Liver (tissue), 3 donors: ENCODE results near the gene SPOUT1.

Source experiments
- FOXA2 ChIP-seq: IDR thresholded peaks from 2 replicates; pipeline ENCODE4 v1.6.1; 2016; ENCODE audit warnings: antibody characterized with exemption
- GABPA ChIP-seq, 2 donors: IDR thresholded peaks in 1 of 2; conservative IDR thresholded peaks in 1 of 2; 2 replicates each; pipeline ENCODE4 v1.6.1; 2016; ENCODE audit warnings: antibody characterized with exemption in 2 of 2, mild to moderate bottlenecking in 1 of 2, moderate library complexity in 1 of 2
- RAD21 ChIP-seq, 2 donors: IDR thresholded peaks; 2 replicates each; pipeline ENCODE4 v1.6.1; 2016; ENCODE audit warnings: antibody characterized with exemption in 2 of 2, mild to moderate bottlenecking in 2 of 2
- SP1 ChIP-seq: IDR thresholded peaks from 2 replicates; pipeline ENCODE4 v1.6.1; 2018; ENCODE audit warnings: antibody characterized with exemption, mild to moderate bottlenecking
- TAF1 ChIP-seq: conservative IDR thresholded peaks from 2 replicates; pipeline ENCODE4 v1.6.1; 2016; ENCODE audit warnings: antibody characterized with exemption, mild to moderate bottlenecking
- YY1 ChIP-seq: IDR thresholded peaks from 2 replicates; pipeline ENCODE4 v1.6.1; 2016; ENCODE audit warnings: antibody characterized with exemption, mild to moderate bottlenecking
- TF ChIP-seq, protein P1 (sequence below): fragments of 150-350 bp; IDR thresholded peaks from 2 replicates; pipeline ENCODE4 v1.5.1; 2017; ENCODE audit warnings: improper control_type of control experiment, low read depth, low read length; ENCODE audit not compliant: missing input control
- TF ChIP-seq, protein P2 (sequence below): IDR thresholded peaks from 2 replicates; pipeline ENCODE4 v1.6.1; 2016; ENCODE audit warnings: antibody characterized with exemption
- TF ChIP-seq, protein P3 (sequence below): IDR thresholded peaks from 2 replicates; pipeline ENCODE4 v1.6.1; 2016; ENCODE audit warnings: antibody characterized with exemption, mild to moderate bottlenecking
- TF ChIP-seq, protein P4 (sequence below): IDR thresholded peaks from 2 replicates; pipeline ENCODE4 v1.6.1; 2016; ENCODE audit warnings: antibody characterized with exemption
- donor health status: healthy.
- donor health status: healthy.

DNA sequence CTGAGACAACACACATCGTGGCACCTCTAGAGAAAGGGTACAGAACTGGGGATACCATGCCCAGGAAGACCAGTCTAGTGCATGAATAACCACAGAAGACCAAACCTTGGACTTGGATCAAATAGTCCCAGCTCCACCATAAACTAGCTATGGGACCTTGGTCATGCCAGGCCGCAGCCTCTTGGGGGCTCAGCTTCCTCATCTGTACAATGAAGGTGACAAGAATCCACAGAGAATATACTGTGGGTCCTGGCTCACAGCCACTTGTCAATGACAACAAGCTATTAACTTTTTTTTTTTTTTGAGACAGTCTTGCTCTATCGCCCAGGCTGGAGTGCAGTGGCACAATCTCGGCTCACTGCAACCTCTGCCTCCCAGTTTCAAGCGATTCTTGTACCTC lies 48.3 kb upstream of the SPOUT1 start:
- TF ChIP-seq, protein P1, sequence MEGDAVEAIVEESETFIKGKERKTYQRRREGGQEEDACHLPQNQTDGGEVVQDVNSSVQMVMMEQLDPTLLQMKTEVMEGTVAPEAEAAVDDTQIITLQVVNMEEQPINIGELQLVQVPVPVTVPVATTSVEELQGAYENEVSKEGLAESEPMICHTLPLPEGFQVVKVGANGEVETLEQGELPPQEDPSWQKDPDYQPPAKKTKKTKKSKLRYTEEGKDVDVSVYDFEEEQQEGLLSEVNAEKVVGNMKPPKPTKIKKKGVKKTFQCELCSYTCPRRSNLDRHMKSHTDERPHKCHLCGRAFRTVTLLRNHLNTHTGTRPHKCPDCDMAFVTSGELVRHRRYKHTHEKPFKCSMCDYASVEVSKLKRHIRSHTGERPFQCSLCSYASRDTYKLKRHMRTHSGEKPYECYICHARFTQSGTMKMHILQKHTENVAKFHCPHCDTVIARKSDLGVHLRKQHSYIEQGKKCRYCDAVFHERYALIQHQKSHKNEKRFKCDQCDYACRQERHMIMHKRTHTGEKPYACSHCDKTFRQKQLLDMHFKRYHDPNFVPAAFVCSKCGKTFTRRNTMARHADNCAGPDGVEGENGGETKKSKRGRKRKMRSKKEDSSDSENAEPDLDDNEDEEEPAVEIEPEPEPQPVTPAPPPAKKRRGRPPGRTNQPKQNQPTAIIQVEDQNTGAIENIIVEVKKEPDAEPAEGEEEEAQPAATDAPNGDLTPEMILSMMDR: no peak
- no peak for TF ChIP-seq SP1
- TF ChIP-seq RAD21 (IDR thresholded peaks at IDR 0.05): no peak
- TF ChIP-seq FOXA2: no peak
- TF ChIP-seq, protein P2, sequence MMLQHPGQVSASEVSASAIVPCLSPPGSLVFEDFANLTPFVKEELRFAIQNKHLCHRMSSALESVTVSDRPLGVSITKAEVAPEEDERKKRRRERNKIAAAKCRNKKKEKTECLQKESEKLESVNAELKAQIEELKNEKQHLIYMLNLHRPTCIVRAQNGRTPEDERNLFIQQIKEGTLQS: no peak
- no peak for TF ChIP-seq TAF1
- TF ChIP-seq, protein P3, sequence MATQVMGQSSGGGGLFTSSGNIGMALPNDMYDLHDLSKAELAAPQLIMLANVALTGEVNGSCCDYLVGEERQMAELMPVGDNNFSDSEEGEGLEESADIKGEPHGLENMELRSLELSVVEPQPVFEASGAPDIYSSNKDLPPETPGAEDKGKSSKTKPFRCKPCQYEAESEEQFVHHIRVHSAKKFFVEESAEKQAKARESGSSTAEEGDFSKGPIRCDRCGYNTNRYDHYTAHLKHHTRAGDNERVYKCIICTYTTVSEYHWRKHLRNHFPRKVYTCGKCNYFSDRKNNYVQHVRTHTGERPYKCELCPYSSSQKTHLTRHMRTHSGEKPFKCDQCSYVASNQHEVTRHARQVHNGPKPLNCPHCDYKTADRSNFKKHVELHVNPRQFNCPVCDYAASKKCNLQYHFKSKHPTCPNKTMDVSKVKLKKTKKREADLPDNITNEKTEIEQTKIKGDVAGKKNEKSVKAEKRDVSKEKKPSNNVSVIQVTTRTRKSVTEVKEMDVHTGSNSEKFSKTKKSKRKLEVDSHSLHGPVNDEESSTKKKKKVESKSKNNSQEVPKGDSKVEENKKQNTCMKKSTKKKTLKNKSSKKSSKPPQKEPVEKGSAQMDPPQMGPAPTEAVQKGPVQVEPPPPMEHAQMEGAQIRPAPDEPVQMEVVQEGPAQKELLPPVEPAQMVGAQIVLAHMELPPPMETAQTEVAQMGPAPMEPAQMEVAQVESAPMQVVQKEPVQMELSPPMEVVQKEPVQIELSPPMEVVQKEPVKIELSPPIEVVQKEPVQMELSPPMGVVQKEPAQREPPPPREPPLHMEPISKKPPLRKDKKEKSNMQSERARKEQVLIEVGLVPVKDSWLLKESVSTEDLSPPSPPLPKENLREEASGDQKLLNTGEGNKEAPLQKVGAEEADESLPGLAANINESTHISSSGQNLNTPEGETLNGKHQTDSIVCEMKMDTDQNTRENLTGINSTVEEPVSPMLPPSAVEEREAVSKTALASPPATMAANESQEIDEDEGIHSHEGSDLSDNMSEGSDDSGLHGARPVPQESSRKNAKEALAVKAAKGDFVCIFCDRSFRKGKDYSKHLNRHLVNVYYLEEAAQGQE: no peak
- no peak for TF ChIP-seq YY1
- no peak for TF ChIP-seq GABPA (IDR thresholded peaks at IDR 0.05 in 1 of 2, conservative IDR thresholded peaks at IDR 0.05 in 1 of 2)
- TF ChIP-seq, protein P4, sequence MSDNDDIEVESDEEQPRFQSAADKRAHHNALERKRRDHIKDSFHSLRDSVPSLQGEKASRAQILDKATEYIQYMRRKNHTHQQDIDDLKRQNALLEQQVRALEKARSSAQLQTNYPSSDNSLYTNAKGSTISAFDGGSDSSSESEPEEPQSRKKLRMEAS: no peak
